Liver (tissue), 9 donors: Measurements from ENCODE around the gene PFN1. TPM values are rescaled to one million over a fixed set of nuclear protein-coding genes. Genes with fewer than 3 reads are reported as not detected.

Source experiments
- DNase-seq: peaks from one replicate; pipeline ENCODE4 v3.0.0-alpha.2; 2017; ENCODE audit warnings: low spot score
- H3K27ac ChIP-seq, 2 donors: one replicate each; pipeline ENCODE4 v1.7.0; 2013; ENCODE audit warnings: inconsistent platforms in 2 of 2, low read length in 2 of 2, control low read depth in 1 of 2, low read depth in 1 of 2, mild to moderate bottlenecking in 1 of 2
- H3K27me3 ChIP-seq, 4 donors: one replicate each; pipeline versions ENCODE4 v1.6.1 to v1.7.0; 2013; ENCODE audit warnings: low read length in 3 of 4, inconsistent platforms in 1 of 4, mild to moderate bottlenecking in 1 of 4, moderate library complexity in 1 of 4; ENCODE audit not compliant: control insufficient read depth in 4 of 4, insufficient read depth in 4 of 4
- H3K36me3 ChIP-seq, 4 donors: one replicate each; pipeline versions ENCODE4 v1.6.1 to v1.7.0; 2013; ENCODE audit warnings: low read length in 3 of 4, mild to moderate bottlenecking in 3 of 4, low read depth in 1 of 4, moderate library complexity in 1 of 4; ENCODE audit not compliant: control insufficient read depth in 4 of 4, insufficient read depth in 3 of 4
- H3K4me1 ChIP-seq, 4 donors: one replicate each; pipeline versions ENCODE4 v1.6.1 to v1.7.0; 2013; ENCODE audit warnings: low read length in 3 of 4, mild to moderate bottlenecking in 3 of 4, moderate library complexity in 1 of 4; ENCODE audit not compliant: control insufficient read depth in 4 of 4, insufficient read depth in 4 of 4
- H3K4me3 ChIP-seq, 3 donors: one replicate each; pipeline versions ENCODE4 v1.6.1 to v1.7.0; 2013; ENCODE audit warnings: low read length in 3 of 3, control low read depth in 1 of 3, low read depth in 1 of 3, mild to moderate bottlenecking in 1 of 3
- H3K9ac ChIP-seq, 2 donors: one replicate each; pipeline ENCODE4 v1.7.0; 2013; ENCODE audit warnings: low read length in 2 of 2, mild to moderate bottlenecking in 2 of 2, moderate library complexity in 2 of 2, control low read depth in 1 of 2, low read depth in 1 of 2
- H3K9me3 ChIP-seq, 4 donors: one replicate each; pipeline versions ENCODE4 v1.6.1 to v1.7.0; 2013; ENCODE audit warnings: low read length in 3 of 4; ENCODE audit not compliant: control insufficient read depth in 4 of 4
- ATF3 ChIP-seq: IDR thresholded peaks from 2 replicates; pipeline ENCODE4 v1.6.1; 2016; ENCODE audit warnings: antibody characterized with exemption
- CTCF ChIP-seq: fragments of 150-350 bp; IDR thresholded peaks from 2 replicates; pipeline ENCODE4 v1.5.1; 2017; ENCODE audit warnings: improper control_type of control experiment, low read depth, low read length; ENCODE audit not compliant: missing input control
- EGR1 ChIP-seq, 2 donors: IDR thresholded peaks; 2 replicates each; pipeline ENCODE4 v1.6.1; 2016 to 2018; ENCODE audit warnings: antibody characterized with exemption in 2 of 2, low read depth in 2 of 2
- FOXA1 ChIP-seq: IDR thresholded peaks from 2 replicates; pipeline ENCODE4 v1.6.1; 2016; ENCODE audit warnings: antibody characterized with exemption
- FOXA2 ChIP-seq: IDR thresholded peaks from 2 replicates; pipeline ENCODE4 v1.6.1; 2016; ENCODE audit warnings: antibody characterized with exemption
- GABPA ChIP-seq, 2 donors: IDR thresholded peaks in 1 of 2; conservative IDR thresholded peaks in 1 of 2; 2 replicates each; pipeline ENCODE4 v1.6.1; 2016; ENCODE audit warnings: antibody characterized with exemption in 2 of 2, mild to moderate bottlenecking in 1 of 2, moderate library complexity in 1 of 2
- HNF4A ChIP-seq, 2 donors: conservative IDR thresholded peaks; 2 replicates each; pipeline ENCODE4 v1.6.1; 2016; ENCODE audit warnings: antibody characterized with exemption in 2 of 2, mild to moderate bottlenecking in 2 of 2
- HNF4G ChIP-seq: IDR thresholded peaks from 2 replicates; pipeline ENCODE4 v1.6.1; 2016; ENCODE audit warnings: antibody characterized with exemption
- MAX ChIP-seq: IDR thresholded peaks from 2 replicates; pipeline ENCODE4 v1.6.1; 2016; ENCODE audit warnings: antibody characterized with exemption
- NR2F2 ChIP-seq: IDR thresholded peaks from 2 replicates; pipeline ENCODE4 v1.6.1; 2016; ENCODE audit warnings: antibody characterized with exemption
- RAD21 ChIP-seq, 2 donors: IDR thresholded peaks; 2 replicates each; pipeline ENCODE4 v1.6.1; 2016; ENCODE audit warnings: antibody characterized with exemption in 2 of 2, mild to moderate bottlenecking in 2 of 2
- REST ChIP-seq: IDR thresholded peaks from 2 replicates; pipeline ENCODE4 v1.6.1; 2016; ENCODE audit warnings: antibody characterized with exemption, mild to moderate bottlenecking
- RXRA ChIP-seq, 2 donors: IDR thresholded peaks; 2 replicates each; pipeline ENCODE4 v1.6.1; 2017 to 2018; ENCODE audit warnings: antibody characterized with exemption in 2 of 2, mild to moderate bottlenecking in 1 of 2
- SP1 ChIP-seq: IDR thresholded peaks from 2 replicates; pipeline ENCODE4 v1.6.1; 2018; ENCODE audit warnings: antibody characterized with exemption, mild to moderate bottlenecking
- TAF1 ChIP-seq: conservative IDR thresholded peaks from 2 replicates; pipeline ENCODE4 v1.6.1; 2016; ENCODE audit warnings: antibody characterized with exemption, mild to moderate bottlenecking
- YY1 ChIP-seq: IDR thresholded peaks from 2 replicates; pipeline ENCODE4 v1.6.1; 2016; ENCODE audit warnings: antibody characterized with exemption, mild to moderate bottlenecking
- ZBTB33 ChIP-seq: IDR thresholded peaks from 2 replicates; pipeline ENCODE4 v1.6.1; 2016; ENCODE audit warnings: antibody characterized with exemption
- WGBS: extraction: QIAGEN DNeasy Blood & Tissue Kit; methylation state at CpG from one replicate; pipeline ENCODE4 v1.1.7; 2013; 5-methylcytosine and 5-hydroxymethylcytosine counted together
- polyA plus RNA-seq, 2 donors: library from polyadenylated mRNA; stranded (reverse) in 1 of 2; unstranded in 1 of 2; fragments of 200-250 nt in 1 of 2; fragments of >200 nt in 1 of 2; fragmentation: Nextera tagmentation in 1 of 2; extraction: Ambion mirVana in 1 of 2; gene quantifications; one replicate each; pipeline versions ENCODE4 v1.2.1 to v1.2.3, GENCODE V29; 2013 to 2015
- total RNA-seq, 2 donors: library from RNA; depleted of rRNA; stranded (reverse); fragments of >200 nt; gene quantifications; one replicate each; pipeline ENCODE4 v1.2.3, GENCODE V29; 2014
- donor health status: healthy.
- donor health status: healthy.
- donor health status: healthy.
- donor health status: healthy.
- donor health status: healthy.

Gene PFN1
- total and polyA plus RNA-seq, 4 donors: 150 to 672 (median 580) TPM

GRCh38 chr17:4982305-4982704 lies 34.0 kb upstream of the PFN1 start:
- no peak overlapping the region for H3K4me3 ChIP-seq
- no peak for DNase-seq
- peaks cover 6 to 31% (median 17%) of the 10 kb centered on the region in 4 donors for H3K36me3 ChIP-seq
- no peaks in the 10 kb centered on the region for H3K9me3 ChIP-seq
- H3K9ac ChIP-seq: no peak overlapping the region
- TF ChIP-seq GABPA (IDR thresholded peaks at IDR 0.05 in 1 of 2, conservative IDR thresholded peaks at IDR 0.05 in 1 of 2): no peak
- no peak for TF ChIP-seq SP1
- no peak for TF ChIP-seq YY1
- TF ChIP-seq FOXA2: no peak
- no peak for TF ChIP-seq NR2F2
- TF ChIP-seq ZBTB33: no peak
- TF ChIP-seq MAX: no peak
- TF ChIP-seq TAF1: no peak
- no peak for TF ChIP-seq ATF3
- peaks cover 8 to 18% (median 12%) of the 10 kb centered on the region in 4 donors for H3K4me1 ChIP-seq
- no peaks in the 10 kb centered on the region for H3K27me3 ChIP-seq
- H3K27ac ChIP-seq: no peak overlapping the region
- WGBS: 81% methylated on average over 5 of the region's 5 CpGs

GRCh38 chr17:4980644-4981216 lies 32.4 kb upstream of the PFN1 start:
- Histone ChIP-seq H3K4me1 (peaks cover 0 to 8% (median 2%) of the 10 kb centered on the region in 4 donors), H3K27ac (no peak overlapping the region), H3K27me3 (no peaks in the 10 kb centered on the region), H3K9ac (no peak overlapping the region), H3K36me3 (peaks cover 12 to 35% (median 19%) of the 10 kb centered on the region in 4 donors), H3K4me3 (no peak overlapping the region), H3K9me3 (no peaks in the 10 kb centered on the region)
- TF ChIP-seq RAD21 (IDR thresholded peaks at IDR 0.05) (peak; percentile 72 to 83), CTCF (peak; percentile 81), YY1 (no peak), FOXA1 (no peak)
- DNase-seq: no peak
- WGBS: 45% methylated on average over 6 of the region's 6 CpGs

- no peak overlapping the region for H3K27ac ChIP-seq
Observed at GRCh38 chr17:4978726-4979125, 30.4 kb upstream of the PFN1 start.

More at GRCh38 chr17:4978726-4979125, 30.4 kb upstream of the PFN1 start:
- Histone ChIP-seq H3K9ac (no peak overlapping the region), H3K4me1 (peaks cover 0 to 8% (median 3%) of the 10 kb centered on the region in 4 donors), H3K27me3 (no peaks in the 10 kb centered on the region), H3K9me3 (no peaks in the 10 kb centered on the region), H3K36me3 (peaks cover 10 to 38% (median 20%) of the 10 kb centered on the region in 4 donors), H3K4me3 (no peak overlapping the region)
- no peak for TF ChIP-seq REST
- TF ChIP-seq ATF3: no peak
- no peak for TF ChIP-seq HNF4G
- TF ChIP-seq RAD21 (IDR thresholded peaks at IDR 0.05): no peak
- TF ChIP-seq FOXA1: no peak
- TF ChIP-seq EGR1 (IDR thresholded peaks at IDR 0.05; ENCODE audit: low read depth in 2 of 2): no peak
- no peak for TF ChIP-seq YY1
- TF ChIP-seq FOXA2: no peak
- no peak for TF ChIP-seq HNF4A (conservative IDR thresholded peaks at IDR 0.05)
- no peak for TF ChIP-seq MAX
- no peak for TF ChIP-seq SP1
- no peak for TF ChIP-seq RXRA (IDR thresholded peaks at IDR 0.05)
- no peak for DNase-seq
